ENCODE measurements around the gene CACNB1.

The CACNB1 gene

DNA sequence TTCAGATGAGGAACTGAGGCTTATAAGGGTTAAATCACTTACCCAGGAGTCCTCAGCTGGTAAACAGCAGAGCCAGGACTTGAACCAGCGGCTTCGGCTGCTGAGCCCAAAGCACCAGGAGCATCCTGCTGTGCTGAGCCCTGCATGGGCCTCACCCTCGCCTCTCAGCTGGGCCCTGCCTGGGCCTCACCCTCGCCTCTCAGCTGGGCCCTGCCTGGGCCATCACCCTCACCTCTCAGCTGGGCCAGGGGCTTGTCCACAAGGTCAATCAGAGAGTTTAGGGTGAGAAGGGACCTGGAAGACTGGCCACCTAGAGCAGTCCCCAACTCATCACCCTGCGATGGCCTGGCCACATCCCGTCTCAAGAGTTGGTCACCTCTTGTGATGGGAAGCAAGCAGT, 24.1 kb upstream of the CACNB1 start:
- TF ChIP-seq, protein P1, sequence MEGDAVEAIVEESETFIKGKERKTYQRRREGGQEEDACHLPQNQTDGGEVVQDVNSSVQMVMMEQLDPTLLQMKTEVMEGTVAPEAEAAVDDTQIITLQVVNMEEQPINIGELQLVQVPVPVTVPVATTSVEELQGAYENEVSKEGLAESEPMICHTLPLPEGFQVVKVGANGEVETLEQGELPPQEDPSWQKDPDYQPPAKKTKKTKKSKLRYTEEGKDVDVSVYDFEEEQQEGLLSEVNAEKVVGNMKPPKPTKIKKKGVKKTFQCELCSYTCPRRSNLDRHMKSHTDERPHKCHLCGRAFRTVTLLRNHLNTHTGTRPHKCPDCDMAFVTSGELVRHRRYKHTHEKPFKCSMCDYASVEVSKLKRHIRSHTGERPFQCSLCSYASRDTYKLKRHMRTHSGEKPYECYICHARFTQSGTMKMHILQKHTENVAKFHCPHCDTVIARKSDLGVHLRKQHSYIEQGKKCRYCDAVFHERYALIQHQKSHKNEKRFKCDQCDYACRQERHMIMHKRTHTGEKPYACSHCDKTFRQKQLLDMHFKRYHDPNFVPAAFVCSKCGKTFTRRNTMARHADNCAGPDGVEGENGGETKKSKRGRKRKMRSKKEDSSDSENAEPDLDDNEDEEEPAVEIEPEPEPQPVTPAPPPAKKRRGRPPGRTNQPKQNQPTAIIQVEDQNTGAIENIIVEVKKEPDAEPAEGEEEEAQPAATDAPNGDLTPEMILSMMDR (IDR thresholded peaks at IDR 0.05; ENCODE audit: borderline replicate concordance, control extremely low read depth, extremely low read depth, insufficient read depth, missing control alignments) = no peak
- no peak for DNase-seq (ENCODE audit: low spot score)
- in situ Hi-C loops (cut with MboI; ENCODE audit: low sequenced_read_pairs, unreplicated experiment) = no loop called here

DNA sequence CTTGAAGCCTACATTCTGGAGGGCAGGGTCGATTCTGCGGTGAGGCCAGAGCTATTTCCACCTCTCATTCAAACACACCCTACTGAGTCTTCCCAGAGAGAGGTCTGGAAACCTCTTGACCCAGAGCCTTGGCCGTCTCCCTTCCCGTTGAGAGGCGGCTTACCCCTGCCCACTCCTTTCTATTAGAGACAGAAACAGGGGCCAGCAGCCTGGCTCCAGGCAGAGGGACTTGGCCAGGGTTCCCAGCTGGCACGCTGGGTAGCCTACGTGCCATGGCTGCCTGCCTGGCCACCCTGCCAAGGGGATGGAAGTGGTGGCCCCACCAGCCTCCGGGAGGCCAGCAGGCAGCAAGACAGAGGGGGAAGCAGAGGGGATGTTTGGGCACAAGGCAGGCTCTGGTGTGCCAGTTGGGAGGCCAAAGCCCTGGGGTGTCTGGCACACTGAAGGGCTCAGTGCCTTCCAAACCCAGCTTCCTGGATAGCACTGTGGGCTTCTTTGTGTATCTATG, 22.2 kb upstream of the CACNB1 start:
- no peak for DNase-seq (ENCODE audit: low spot score)
- in situ Hi-C loops (cut with MboI; ENCODE audit: low sequenced_read_pairs, unreplicated experiment) = no loop called here
- TF ChIP-seq, protein P1 (IDR thresholded peaks at IDR 0.05; ENCODE audit: borderline replicate concordance, control extremely low read depth, extremely low read depth, insufficient read depth, missing control alignments) = no peak

DNA sequence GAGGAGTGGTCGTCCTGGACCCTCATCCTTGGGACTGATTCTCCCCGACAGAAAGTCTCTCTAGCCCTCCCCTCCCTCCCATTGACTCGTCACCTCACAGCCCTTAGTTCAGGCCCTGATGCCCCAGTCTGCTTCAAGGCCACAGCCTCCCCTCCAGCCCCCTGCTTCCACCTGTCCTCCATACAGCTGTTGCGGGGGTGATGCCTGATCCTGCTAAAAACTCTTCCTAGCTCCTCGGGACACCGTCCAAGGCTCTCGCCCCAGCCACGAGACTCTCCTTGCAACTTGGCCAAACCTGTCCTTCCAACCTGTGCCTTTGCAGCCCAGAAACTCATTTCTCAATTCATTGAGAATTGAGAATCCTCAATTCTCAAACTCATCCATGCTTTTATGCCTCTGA, 21.4 kb upstream of the CACNB1 start:
- TF ChIP-seq, protein P1 (IDR thresholded peaks at IDR 0.05; ENCODE audit: borderline replicate concordance, control extremely low read depth, extremely low read depth, insufficient read depth, missing control alignments) = no peak
- no peak for DNase-seq (ENCODE audit: low spot score)
- in situ Hi-C loops (cut with MboI; ENCODE audit: low sequenced_read_pairs, unreplicated experiment) = no loop called here

DNA sequence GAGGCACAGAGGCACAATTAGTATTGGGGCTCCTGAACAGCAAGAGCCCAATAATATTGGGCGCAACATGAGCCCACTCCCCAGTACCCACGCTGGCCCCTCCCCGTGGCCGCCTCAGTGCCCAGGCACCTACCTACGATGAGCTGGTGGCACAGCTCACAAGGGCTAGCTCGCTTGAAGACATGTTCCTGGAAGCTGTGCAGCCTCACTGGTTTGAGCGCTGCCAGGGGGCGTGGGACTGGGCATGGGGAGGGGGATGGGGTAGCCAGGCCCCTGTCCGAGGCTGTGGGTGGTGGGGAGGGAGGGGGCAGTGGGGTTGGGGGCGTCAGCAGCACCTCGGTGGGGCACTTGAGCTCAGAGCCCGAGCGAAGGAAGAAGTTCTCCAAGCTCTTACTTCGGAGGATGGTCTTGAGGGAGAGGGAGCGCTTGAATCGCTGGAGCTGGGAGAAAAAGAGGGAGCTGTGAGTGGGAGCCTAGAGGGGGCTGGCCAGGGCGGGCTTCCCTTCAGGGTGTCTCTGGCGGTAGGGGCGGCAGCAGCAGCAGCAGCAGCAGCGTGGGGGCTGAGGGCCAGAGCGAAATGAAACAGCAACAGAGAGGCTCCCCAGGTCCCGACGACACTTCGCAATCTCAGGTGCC, 20.4 kb upstream of the CACNB1 start:
- in situ Hi-C loops (cut with MboI; ENCODE audit: low sequenced_read_pairs, unreplicated experiment) = no loop called here
- TF ChIP-seq, protein P1 (IDR thresholded peaks at IDR 0.05; ENCODE audit: borderline replicate concordance, control extremely low read depth, extremely low read depth, insufficient read depth, missing control alignments) = no peak
- no peak for DNase-seq (ENCODE audit: low spot score)

DNA sequence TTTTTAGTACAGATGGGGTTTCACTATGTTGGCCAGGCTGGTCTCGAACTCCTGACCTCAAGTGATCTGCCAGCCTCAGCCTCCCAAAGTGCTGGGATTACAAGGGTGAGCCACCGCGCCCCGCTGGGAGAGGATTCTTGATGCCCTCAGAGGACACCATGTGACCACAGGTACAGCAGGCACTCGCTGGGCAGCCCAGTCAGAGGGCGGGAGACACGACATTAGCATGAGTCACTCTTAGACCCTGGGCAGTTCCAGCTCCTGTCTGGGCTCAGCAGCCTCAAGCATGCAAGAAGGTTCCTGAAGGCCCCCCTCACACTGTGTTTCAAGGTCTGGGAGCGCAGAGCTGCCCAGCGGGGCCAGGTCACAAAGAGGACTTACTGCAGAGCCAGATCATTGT, 16.4 kb upstream of the CACNB1 start:
- TF ChIP-seq, protein P1 (IDR thresholded peaks at IDR 0.05; ENCODE audit: borderline replicate concordance, control extremely low read depth, extremely low read depth, insufficient read depth, missing control alignments) = no peak
- DNase-seq (ENCODE audit: low spot score) = no peak
- in situ Hi-C loops (cut with MboI; ENCODE audit: low sequenced_read_pairs, unreplicated experiment) = no loop called here

DNA sequence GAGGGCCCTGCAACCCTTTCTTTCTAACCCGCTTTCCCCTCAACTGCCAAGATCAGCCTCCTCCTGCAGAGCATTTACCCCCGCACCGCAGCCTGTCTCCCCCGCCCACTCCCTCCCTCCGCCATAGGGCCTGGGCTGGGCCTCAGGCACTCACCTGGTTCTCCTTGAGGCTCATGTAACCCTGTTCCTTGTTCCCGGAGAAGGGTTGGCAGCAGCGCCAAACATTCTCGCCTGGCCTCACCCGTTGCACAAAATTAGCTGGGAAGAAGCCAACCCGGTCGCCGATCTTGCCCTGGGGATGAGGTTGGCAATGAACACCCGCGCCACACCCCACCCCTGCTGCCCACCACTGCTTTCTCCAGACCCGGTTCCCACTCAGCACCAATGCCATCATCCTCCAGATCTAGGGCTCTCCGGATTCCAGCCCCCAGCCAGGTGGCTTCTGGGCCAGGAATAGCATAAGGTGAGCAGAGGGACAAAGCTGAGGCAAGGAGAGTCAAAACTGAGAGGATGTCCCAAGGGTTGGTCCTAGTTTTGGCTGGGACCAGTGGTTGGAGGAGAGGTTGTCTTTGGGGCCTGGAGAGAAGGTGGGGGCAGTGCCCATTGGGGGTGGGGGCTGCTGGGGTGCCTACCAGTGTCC, 15.5 kb upstream of the CACNB1 start:
- in situ Hi-C loops (cut with MboI; ENCODE audit: low sequenced_read_pairs, unreplicated experiment) = no loop called here
- TF ChIP-seq, protein P1 (IDR thresholded peaks at IDR 0.05; ENCODE audit: borderline replicate concordance, control extremely low read depth, extremely low read depth, insufficient read depth, missing control alignments) = no peak
- no peak for DNase-seq (ENCODE audit: low spot score)

Data from GM13976 (cell line).